ACC112 (cell line): ENCODE results near the gene RUVBL2.
A peak's percentile ranks its signal among the peaks of the same experiment; 100 is the strongest.
"Not testable (repeated sequence)": the region's sequence is repeated elsewhere in the genome, so short reads cannot be mapped to it uniquely, and the experiment has no call there.

Experiments
- H2AFZ ChIP-seq: fragments of 200-600 bp; sonication (generic); one replicate; pipeline ENCODE4 v1.6.0; 2017; ENCODE audit warnings: antibody characterized with exemption, low read length; ENCODE audit not compliant: unreplicated experiment
- H3K27ac ChIP-seq: fragments of 200-600 bp; sonication (generic); 2 replicates; pipeline ENCODE4 v1.5.1; 2014; ENCODE audit warnings: low read depth, mild to moderate bottlenecking, antibody characterized with exemption, low read length, moderate library complexity
- H3K27me3 ChIP-seq: fragments of 200-600 bp; sonication (generic); 2 replicates; pipeline ENCODE4 v1.6.1; 2014; ENCODE audit warnings: mild to moderate bottlenecking, antibody characterized with exemption, low read length, moderate library complexity, mixed read lengths; ENCODE audit not compliant: insufficient read depth
- H3K36me3 ChIP-seq: fragments of 200-600 bp; sonication (generic); 2 replicates; pipeline ENCODE4 v1.6.1; 2016; ENCODE audit warnings: mild to moderate bottlenecking, antibody characterized with exemption, low read length, moderate library complexity, mixed read lengths; ENCODE audit not compliant: insufficient read depth
- H3K4me1 ChIP-seq: fragments of 200-600 bp; sonication (generic); one replicate; pipeline ENCODE4 v1.6.1; 2016; ENCODE audit warnings: low read length, mixed read lengths; ENCODE audit not compliant: insufficient read depth, unreplicated experiment, control insufficient read depth
- H3K4me3 ChIP-seq: fragments of 200-600 bp; sonication (generic); 2 replicates; pipeline ENCODE4 v1.5.1; 2014; ENCODE audit warnings: mild to moderate bottlenecking, low read depth, low read length
- H3K79me2 ChIP-seq: fragments of 200-600 bp; sonication (generic); one replicate; pipeline ENCODE4 v1.6.0; 2016; ENCODE audit warnings: low read length; ENCODE audit not compliant: control insufficient read depth, unreplicated experiment, insufficient read depth

RUVBL2 gene

DNA sequence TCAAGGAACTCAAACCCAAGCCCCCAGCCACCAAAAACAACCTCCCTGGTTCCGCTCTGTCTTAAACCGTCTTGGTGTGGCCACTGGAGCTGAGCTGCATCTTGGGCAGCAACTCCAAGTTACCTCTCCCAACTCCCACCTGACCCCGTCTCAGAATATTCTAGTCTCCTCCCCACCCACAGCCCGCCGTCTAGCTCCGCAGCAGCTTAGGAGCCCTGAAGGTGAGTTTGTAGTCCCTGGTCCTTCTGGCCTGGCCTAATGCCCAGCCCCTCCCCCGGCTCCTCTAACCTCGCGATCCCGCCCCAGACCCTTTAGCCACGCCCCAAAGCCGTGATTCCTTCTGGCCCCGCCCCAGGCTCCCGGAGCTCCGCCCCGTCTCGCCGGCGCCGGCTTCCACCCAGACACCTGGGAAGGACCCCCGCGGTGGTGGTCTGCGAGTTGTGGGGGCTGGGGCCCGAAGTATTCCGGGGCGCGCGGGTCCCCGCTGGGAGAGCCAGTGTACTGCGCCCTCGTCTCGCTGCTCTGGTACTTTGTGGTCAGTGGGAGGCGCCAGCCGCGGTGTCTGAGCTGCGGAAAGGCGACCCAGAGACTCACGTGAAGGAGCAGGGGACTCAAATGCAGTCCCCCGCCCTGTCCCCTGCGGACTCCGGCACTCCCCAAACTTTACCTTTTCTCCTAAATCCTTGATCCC, 25.7 kb downstream of the RUVBL2 start:
- Histone ChIP-seq H3K4me1 (no peaks in the 10 kb centered on the region), H2AFZ (peak overlapping the region; percentile 60), H3K4me3 (peak overlapping the region; percentile 71), H3K79me2 (no peaks in the 10 kb centered on the region), H3K36me3 (no peaks in the 10 kb centered on the region), H3K27ac (no peak overlapping the region), H3K27me3 (no peaks in the 10 kb centered on the region)

GRCh38 chr19:49020342-49020741, 26.7 kb downstream of the RUVBL2 start:
- H3K79me2 ChIP-seq: no peaks in the 10 kb centered on the region
- no peak overlapping the region for H3K27ac ChIP-seq
- no peaks in the 10 kb centered on the region for H3K27me3 ChIP-seq
- H2AFZ ChIP-seq: no peak overlapping the region
- no peak overlapping the region for H3K4me3 ChIP-seq
- no peaks in the 10 kb centered on the region for H3K36me3 ChIP-seq
- no peaks in the 10 kb centered on the region for H3K4me1 ChIP-seq

GRCh38 chr19:49020931-49021895, 27.5 kb downstream of the RUVBL2 start:
- Histone ChIP-seq H2AFZ (no peak overlapping the region), H3K79me2 (no peaks in the 10 kb centered on the region), H3K4me1 (no peaks in the 10 kb centered on the region)

DNA sequence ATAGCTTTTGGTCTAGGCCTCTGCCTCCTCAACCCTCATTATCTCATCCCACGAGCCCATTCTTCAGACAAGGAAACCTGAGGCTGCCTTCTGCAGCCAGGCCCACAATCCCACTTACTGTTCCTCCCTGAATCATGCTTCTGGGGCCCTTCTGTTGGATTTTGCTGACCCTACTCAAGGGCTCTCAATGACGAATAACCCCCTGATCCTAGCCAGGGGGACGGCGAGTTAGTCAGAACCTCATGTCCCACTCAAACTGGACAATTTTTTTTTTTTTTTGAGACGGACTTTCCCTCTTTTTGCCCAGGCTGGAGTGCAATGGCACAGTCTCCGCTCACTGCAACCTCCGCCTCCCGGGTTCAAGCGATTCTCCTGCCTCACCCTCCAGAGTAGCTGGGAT, 28.4 kb downstream of the RUVBL2 start:
- H3K79me2 ChIP-seq: no peaks in the 10 kb centered on the region
- no peaks in the 10 kb centered on the region for H3K27me3 ChIP-seq
- H3K36me3 ChIP-seq: no peaks in the 10 kb centered on the region
- no peak overlapping the region for H3K27ac ChIP-seq
- H3K4me1 ChIP-seq: no peaks in the 10 kb centered on the region
- H3K4me3 ChIP-seq: no peak overlapping the region
- H2AFZ ChIP-seq: no peak overlapping the region

More at GRCh38 chr19:49020931-49021895, 27.5 kb downstream of the RUVBL2 start:
- no peak overlapping the region for H3K27ac ChIP-seq
- H3K4me3 ChIP-seq: no peak overlapping the region
- H3K36me3 ChIP-seq: no peaks in the 10 kb centered on the region
- no peaks in the 10 kb centered on the region for H3K27me3 ChIP-seq

DNA sequence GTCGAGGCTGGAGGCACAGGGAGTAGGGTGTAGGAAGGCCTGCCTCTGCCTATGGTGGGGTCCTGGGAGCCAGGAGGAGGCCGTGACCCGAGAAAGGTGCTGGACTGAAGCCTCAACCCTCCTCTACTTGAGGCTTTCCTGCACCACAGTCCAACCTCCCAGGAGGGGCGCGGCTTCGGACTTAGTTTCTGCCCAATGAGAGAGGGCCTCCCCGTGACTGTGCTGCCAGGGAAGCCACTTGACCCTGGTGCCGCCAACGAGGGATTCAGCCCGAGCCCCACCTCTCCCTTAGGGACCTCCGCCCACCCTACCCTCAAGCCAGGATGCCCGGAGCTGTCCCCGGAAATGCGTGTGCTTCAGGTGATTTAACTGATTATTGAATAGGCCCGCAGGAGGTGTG, 30.5 kb downstream of the RUVBL2 start, which contains the start of gene CGB3:
Gene CGB3 (minus strand): TSS at position 101 of the 400 bp plus-strand sequence. CDS start 362 bp downstream, outside the sequence.
- H3K27ac ChIP-seq, H3K4me1 ChIP-seq, H2AFZ ChIP-seq, H3K36me3 ChIP-seq, H3K4me3 ChIP-seq, H3K79me2 ChIP-seq, H3K27me3 ChIP-seq: not testable (repeated sequence)

DNA sequence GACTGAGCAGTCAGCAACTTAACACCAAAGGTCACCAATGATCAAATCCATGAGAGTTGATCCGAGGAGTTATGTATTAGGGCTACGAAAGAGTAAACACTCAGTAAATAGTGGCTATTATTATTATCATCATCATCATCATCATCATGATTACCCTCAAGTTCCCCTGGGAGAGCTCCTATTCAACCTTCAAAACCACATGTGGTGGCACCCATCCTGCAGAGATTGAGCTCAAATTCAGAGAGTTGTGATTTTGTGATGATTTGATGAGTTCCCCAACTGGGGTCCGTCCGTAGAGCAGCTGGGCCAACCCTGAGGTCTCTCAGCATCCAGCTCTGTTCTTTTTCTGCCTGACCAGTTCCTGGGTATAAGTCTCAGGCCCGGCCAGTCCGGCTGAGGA, 31.4 kb downstream of the RUVBL2 start:
- H3K27ac ChIP-seq, H3K4me1 ChIP-seq, H2AFZ ChIP-seq, H3K4me3 ChIP-seq, H3K79me2 ChIP-seq, H3K36me3 ChIP-seq, H3K27me3 ChIP-seq: not testable (repeated sequence)

- not testable (repeated sequence) for H3K4me3 ChIP-seq, H3K27me3 ChIP-seq, H3K36me3 ChIP-seq, H3K4me1 ChIP-seq, H2AFZ ChIP-seq, H3K79me2 ChIP-seq, H3K27ac ChIP-seq
These were observed 31.9 kb downstream of the RUVBL2 start for GRCh38 chr19:49025599-49025998.

GRCh38 chr19:49028686-49029085, 35.0 kb downstream of the RUVBL2 start:
- not testable (repeated sequence) for H3K27ac ChIP-seq, H3K4me1 ChIP-seq, H2AFZ ChIP-seq, H3K27me3 ChIP-seq, H3K4me3 ChIP-seq, H3K79me2 ChIP-seq, H3K36me3 ChIP-seq

GRCh38 chr19:49029749-49030148, 36.1 kb downstream of the RUVBL2 start:
- not testable (repeated sequence) for H3K27ac ChIP-seq, H3K36me3 ChIP-seq, H3K27me3 ChIP-seq, H3K4me1 ChIP-seq, H3K79me2 ChIP-seq, H2AFZ ChIP-seq, H3K4me3 ChIP-seq

- H3K27me3 ChIP-seq, H3K36me3 ChIP-seq, H3K4me1 ChIP-seq, H2AFZ ChIP-seq, H3K4me3 ChIP-seq, H3K27ac ChIP-seq, H3K79me2 ChIP-seq: not testable (repeated sequence)
These were observed 36.6 kb downstream of the RUVBL2 start for GRCh38 chr19:49030323-49030722.
